Measurements from ENCODE around the gene WNK4.
"Not testable (repeated sequence)": the region's sequence is repeated elsewhere in the genome, so short reads cannot be mapped to it uniquely, and the experiment has no call there.

The WNK4 gene

GRCh38 chr17:42779936-42780850 is at the start of gene WNK4:
TSS of gene WNK4 (plus strand) at chr17:42780610. CDS start at chr17:42780699, 89 bp downstream.
- no peak within 1 kb of the TSS for H3K27ac ChIP-seq (ENCODE audit: low read depth, low read length)
- peaks cover 27% of the 10 kb centered on the region for H3K4me1 ChIP-seq (ENCODE audit: control insufficient read depth, insufficient read depth, low read length)
- H3K36me3 ChIP-seq (ENCODE audit: control insufficient read depth, insufficient read depth, low read length), result peaks cover 36% of the 10 kb centered on the region
- H3K27me3 ChIP-seq (ENCODE audit: control insufficient read depth, insufficient read depth, low read length), result peaks cover 36% of the 10 kb centered on the region
- H3K9me3 ChIP-seq (ENCODE audit: control insufficient read depth, insufficient read depth, low read depth, low read length), result no peaks in the 10 kb centered on the region
- peak within 1 kb of the TSS; percentile 83 for H3K4me3 ChIP-seq (ENCODE audit: low read depth, low read length)
- peak within 1 kb of the TSS; percentile 74 for H3K9ac ChIP-seq (ENCODE audit: low read length)

GRCh38 chr17:42740699-42741098 is 39.7 kb upstream of the WNK4 start:
- no peak overlapping the region for H3K9ac ChIP-seq (ENCODE audit: low read length)
- no peak overlapping the region for H3K27ac ChIP-seq (ENCODE audit: low read depth, low read length)

GRCh38 chr17:42742916-42743315 is 37.5 kb upstream of the WNK4 start:
- not testable (repeated sequence) for H3K27ac ChIP-seq (ENCODE audit: low read depth, low read length); H3K9ac ChIP-seq (ENCODE audit: low read length); H3K9me3 ChIP-seq (ENCODE audit: control insufficient read depth, insufficient read depth, low read depth, low read length); H3K36me3 ChIP-seq (ENCODE audit: control insufficient read depth, insufficient read depth, low read length); H3K4me3 ChIP-seq (ENCODE audit: low read depth, low read length)
- H3K4me1 ChIP-seq (ENCODE audit: control insufficient read depth, insufficient read depth, low read length), result peaks cover 24% of the 10 kb centered on the region
- H3K27me3 ChIP-seq (ENCODE audit: control insufficient read depth, insufficient read depth, low read length), result peaks cover 15% of the 10 kb centered on the region

More at GRCh38 chr17:42740699-42741098, 39.7 kb upstream of the WNK4 start:
- Histone ChIP-seq H3K36me3 (ENCODE audit: control insufficient read depth, insufficient read depth, low read length) (no peaks in the 10 kb centered on the region), H3K9me3 (ENCODE audit: control insufficient read depth, insufficient read depth, low read depth, low read length) (no peaks in the 10 kb centered on the region), H3K27me3 (ENCODE audit: control insufficient read depth, insufficient read depth, low read length) (peaks cover 8% of the 10 kb centered on the region), H3K4me3 (ENCODE audit: low read depth, low read length) (no peak overlapping the region), H3K4me1 (ENCODE audit: control insufficient read depth, insufficient read depth, low read length) (peaks cover 22% of the 10 kb centered on the region)

GRCh38 chr17:42743595-42744282 is 36.7 kb upstream of the WNK4 start:
- Histone ChIP-seq H3K36me3 (ENCODE audit: control insufficient read depth, insufficient read depth, low read length) (no peaks in the 10 kb centered on the region), H3K9ac (ENCODE audit: low read length) (peak overlapping the region; percentile 66), H3K9me3 (ENCODE audit: control insufficient read depth, insufficient read depth, low read depth, low read length) (no peaks in the 10 kb centered on the region), H3K4me1 (ENCODE audit: control insufficient read depth, insufficient read depth, low read length) (peaks cover 32% of the 10 kb centered on the region), H3K27me3 (ENCODE audit: control insufficient read depth, insufficient read depth, low read length) (peaks cover 15% of the 10 kb centered on the region), H3K4me3 (ENCODE audit: low read depth, low read length) (peak overlapping the region; percentile 74), H3K27ac (ENCODE audit: low read depth, low read length) (no peak overlapping the region)

GRCh38 chr17:42744283-42744805 is 36.1 kb upstream of the WNK4 start:
- H3K27ac ChIP-seq (ENCODE audit: low read depth, low read length), result no peak overlapping the region
- H3K27me3 ChIP-seq (ENCODE audit: control insufficient read depth, insufficient read depth, low read length), result peaks cover 15% of the 10 kb centered on the region
- no peaks in the 10 kb centered on the region for H3K36me3 ChIP-seq (ENCODE audit: control insufficient read depth, insufficient read depth, low read length)
- H3K4me3 ChIP-seq (ENCODE audit: low read depth, low read length), result peak overlapping the region; percentile 74
- H3K4me1 ChIP-seq (ENCODE audit: control insufficient read depth, insufficient read depth, low read length), result peaks cover 38% of the 10 kb centered on the region
- H3K9ac ChIP-seq (ENCODE audit: low read length), result peak overlapping the region; percentile 66
- no peaks in the 10 kb centered on the region for H3K9me3 ChIP-seq (ENCODE audit: control insufficient read depth, insufficient read depth, low read depth, low read length)

DNA sequence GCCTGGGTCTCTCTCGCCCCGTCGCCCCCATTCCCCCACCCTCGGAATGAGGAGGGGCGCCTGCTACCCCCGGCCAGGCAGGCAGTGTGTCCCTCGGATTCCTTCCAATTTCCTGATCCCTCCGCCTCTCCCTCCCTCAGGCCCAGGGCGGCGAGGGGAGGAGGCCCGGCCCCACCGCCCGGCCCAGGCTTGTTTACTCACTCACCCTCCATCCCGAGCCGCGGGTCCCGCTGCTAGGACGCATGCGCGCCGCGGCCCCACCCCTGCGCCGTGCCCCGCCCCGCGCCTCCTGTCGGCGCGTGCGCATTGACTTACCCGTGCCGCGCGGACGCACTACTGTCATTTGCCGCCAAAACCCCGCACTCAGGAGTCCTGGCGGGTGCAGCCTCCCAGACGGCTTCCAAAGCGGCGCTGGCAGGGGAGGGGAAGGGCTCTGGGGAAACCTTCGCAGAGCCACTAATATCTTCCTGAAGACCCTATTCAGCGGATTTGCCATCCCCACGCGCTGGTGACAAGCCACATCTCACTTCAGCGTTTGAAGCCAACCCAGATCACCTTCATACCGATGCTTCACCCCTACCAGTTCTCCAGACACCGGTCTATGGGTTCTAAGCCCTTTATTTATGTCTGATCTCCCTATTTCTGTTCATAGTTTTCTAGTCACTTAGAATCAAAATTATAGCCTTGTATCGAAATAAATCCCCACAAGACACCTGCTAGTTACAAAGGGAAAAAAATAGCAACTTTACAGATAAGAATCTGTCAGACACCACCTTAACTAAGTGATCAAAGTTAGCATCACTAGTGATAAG is 35.4 kb upstream of the WNK4 start, which contains the start of gene EZH1:
Gene EZH1 (minus strand): TSS at position 235 of the 812 bp plus-strand sequence. CDS start 16,099 bp downstream, outside the sequence.
- H3K27me3 ChIP-seq (ENCODE audit: control insufficient read depth, insufficient read depth, low read length), result peaks cover 15% of the 10 kb centered on the region
- H3K4me3 ChIP-seq (ENCODE audit: low read depth, low read length), result peak within 1 kb of the TSS; percentile 74
- no peaks in the 10 kb centered on the region for H3K36me3 ChIP-seq (ENCODE audit: control insufficient read depth, insufficient read depth, low read length)
- no peaks in the 10 kb centered on the region for H3K9me3 ChIP-seq (ENCODE audit: control insufficient read depth, insufficient read depth, low read depth, low read length)
- peak within 1 kb of the TSS; percentile 66 for H3K9ac ChIP-seq (ENCODE audit: low read length)
- H3K27ac ChIP-seq (ENCODE audit: low read depth, low read length), result no peak within 1 kb of the TSS
- peaks cover 38% of the 10 kb centered on the region for H3K4me1 ChIP-seq (ENCODE audit: control insufficient read depth, insufficient read depth, low read length)

DNA sequence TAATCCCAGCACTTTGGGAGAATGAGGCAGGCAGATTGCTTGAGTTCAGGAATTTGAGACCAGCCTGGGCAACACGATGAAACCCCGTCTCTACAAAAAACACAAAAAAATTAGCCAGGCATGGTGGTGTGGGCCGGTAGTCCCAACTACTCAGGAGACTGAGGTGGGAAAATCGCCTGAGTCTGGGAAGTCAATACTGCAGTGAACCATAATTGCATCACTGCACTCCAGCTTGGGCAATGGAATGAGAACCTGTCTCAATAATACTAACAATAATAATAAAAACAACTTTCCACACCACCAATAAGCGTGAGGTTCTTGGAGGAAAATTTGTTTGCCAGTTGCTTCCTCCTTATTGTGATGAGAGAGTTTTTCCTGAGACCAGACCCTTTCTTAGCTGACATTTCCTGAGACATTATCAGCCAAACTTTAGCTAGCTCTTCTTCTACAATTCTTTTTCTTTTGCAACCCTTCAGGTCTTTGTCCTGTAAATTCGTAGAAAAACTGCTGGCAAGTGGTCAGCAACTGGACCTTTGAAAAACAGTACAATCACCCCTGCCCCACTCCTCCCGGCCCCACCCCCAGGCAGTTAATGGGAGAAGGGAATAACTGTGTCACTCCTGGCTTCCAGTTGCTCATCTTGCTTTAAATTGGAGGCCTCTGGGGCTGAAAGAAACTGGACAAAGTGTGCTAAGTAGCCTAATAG is 32.1 kb upstream of the WNK4 start:
- no peaks in the 10 kb centered on the region for H3K9me3 ChIP-seq (ENCODE audit: control insufficient read depth, insufficient read depth, low read depth, low read length)
- H3K4me3 ChIP-seq (ENCODE audit: low read depth, low read length), result no peak overlapping the region
- H3K27ac ChIP-seq (ENCODE audit: low read depth, low read length), result no peak overlapping the region
- H3K4me1 ChIP-seq (ENCODE audit: control insufficient read depth, insufficient read depth, low read length), result peaks cover 28% of the 10 kb centered on the region
- H3K27me3 ChIP-seq (ENCODE audit: control insufficient read depth, insufficient read depth, low read length), result peaks cover 15% of the 10 kb centered on the region
- H3K9ac ChIP-seq (ENCODE audit: low read length), result no peak overlapping the region
- no peaks in the 10 kb centered on the region for H3K36me3 ChIP-seq (ENCODE audit: control insufficient read depth, insufficient read depth, low read length)

- H3K27me3 ChIP-seq (ENCODE audit: control insufficient read depth, insufficient read depth, low read length), result peaks cover 15% of the 10 kb centered on the region
- H3K27ac ChIP-seq (ENCODE audit: low read depth, low read length), result no peak overlapping the region
- no peaks in the 10 kb centered on the region for H3K9me3 ChIP-seq (ENCODE audit: control insufficient read depth, insufficient read depth, low read depth, low read length)
- H3K9ac ChIP-seq (ENCODE audit: low read length), result no peak overlapping the region
- H3K4me3 ChIP-seq (ENCODE audit: low read depth, low read length), result no peak overlapping the region
- peaks cover 20% of the 10 kb centered on the region for H3K4me1 ChIP-seq (ENCODE audit: control insufficient read depth, insufficient read depth, low read length)
- H3K36me3 ChIP-seq (ENCODE audit: control insufficient read depth, insufficient read depth, low read length), result no peaks in the 10 kb centered on the region
Measured at GRCh38 chr17:42748908-42749798, 31.3 kb upstream of the WNK4 start.

DNA sequence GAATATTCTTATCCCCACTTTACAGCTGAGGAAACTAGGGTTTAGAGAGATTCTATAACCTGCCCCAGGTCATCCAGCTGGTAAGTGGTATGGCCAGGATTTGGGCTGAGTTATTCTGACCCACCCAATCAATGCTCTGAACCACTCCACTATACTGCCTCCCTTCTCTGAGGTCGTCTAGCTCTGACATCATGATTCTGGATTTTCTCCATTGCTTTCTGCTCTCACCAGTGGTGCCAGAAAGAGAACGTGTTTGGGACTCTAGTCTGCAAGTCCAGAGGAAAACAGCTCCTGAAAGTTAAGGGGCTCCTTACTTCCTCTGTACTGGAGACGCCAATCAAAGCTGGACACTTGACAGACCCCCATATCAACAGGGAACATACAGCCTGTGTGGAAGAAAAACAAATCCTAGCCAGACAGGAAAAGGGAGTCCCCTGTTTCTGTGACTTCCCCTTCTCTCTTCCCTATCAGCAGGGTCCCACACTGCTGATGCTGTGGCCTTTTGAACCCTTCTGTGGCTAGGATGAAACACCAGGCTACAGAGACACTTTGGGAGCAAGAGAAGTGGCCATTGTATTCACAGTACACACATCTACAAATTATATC is 29.6 kb upstream of the WNK4 start:
- no peak overlapping the region for H3K27ac ChIP-seq (ENCODE audit: low read depth, low read length)

More for the DNA sequence above, 29.6 kb upstream of the WNK4 start:
- Histone ChIP-seq H3K4me1 (ENCODE audit: control insufficient read depth, insufficient read depth, low read length) (peaks cover 16% of the 10 kb centered on the region), H3K9me3 (ENCODE audit: control insufficient read depth, insufficient read depth, low read depth, low read length) (no peaks in the 10 kb centered on the region), H3K27me3 (ENCODE audit: control insufficient read depth, insufficient read depth, low read length) (peaks cover 6% of the 10 kb centered on the region), H3K36me3 (ENCODE audit: control insufficient read depth, insufficient read depth, low read length) (no peaks in the 10 kb centered on the region), H3K4me3 (ENCODE audit: low read depth, low read length) (no peak overlapping the region), H3K9ac (ENCODE audit: low read length) (peak overlapping the region; percentile 8)

Measured in HUES6 (cell line).